Measurements from ENCODE around the gene NPC1L1. TPM values are rescaled to one million over a fixed set of nuclear protein-coding genes. Genes with fewer than 3 reads are reported as not detected.

The NPC1L1 gene
- total RNA-seq, 1 experiment from 2014 or later, result 6.5 TPM

- Mint-ChIP-seq H3K9me3 (ENCODE audit: unreplicated experiment) (no peaks in the 10 kb centered on the region), H3K36me3 (ENCODE audit: insufficient read depth, unreplicated experiment) (peaks cover 55% of the 10 kb centered on the region), H3K27ac (ENCODE audit: unreplicated experiment) (peak within 1 kb of the TSS; percentile 96), H3K4me3 (ENCODE audit: unreplicated experiment) (peak within 1 kb of the TSS; percentile 86), H3K4me1 (ENCODE audit: low read depth, unreplicated experiment) (peaks cover 7% of the 10 kb centered on the region), H3K27me3 (ENCODE audit: insufficient read depth, unreplicated experiment) (no peaks in the 10 kb centered on the region)
- CTCF ChIA-PET, result interaction anchor here (0.5 to 1.0 kb wide), 3 partner anchors 8 to 140 kb away, joined by 3 to 7 read pairs (median 4); partner anchors contain the start of gene DDX56
- POLR2A ChIA-PET, result interaction anchor here (0.7 to 2.1 kb wide), 5 partner anchors 8 to 216 kb away, joined by 3 to 26 read pairs (median 6); partner anchors contain the start of genes DDX56 and OGDH
- Histone ChIP-seq H3K9me3 (no peaks in the 10 kb centered on the region), H3K27me3 (replicated peaks; ENCODE audit: control insufficient read depth, insufficient read depth, low read length) (no peaks in the 10 kb centered on the region), H3K36me3 (ENCODE audit: control insufficient read depth, insufficient read depth, low read length) (no peaks in the 10 kb centered on the region), H3K4me3 (ENCODE audit: low read depth, low read length) (peak within 1 kb of the TSS; percentile 80), H3K4me1 (peaks cover 13% of the 10 kb centered on the region)
- no peak for TF ChIP-seq CTCF (IDR thresholded peaks at IDR 0.05; ENCODE audit: insufficient read depth in 1 of 2, low read depth in 1 of 2, low read length in 1 of 2, severe bottlenecking in 1 of 2, unreplicated experiment in 1 of 2)
- no TSS peak for BruUV-seq (replicated peaks)
- intact Hi-C loops (cut with micrococcal nuclease; ENCODE audit: unreplicated experiment), result loop anchor here (1.0 to 10.0 kb wide), 5 partner anchors 24 to 403 kb away; partner anchors contain the start of genes H2AZ2, OGDH, PPIA and ZMIZ2
- DNase-seq, result peak; percentile 99 to 100
These were observed 40.9 kb upstream of the NPC1L1 start, which contains the start of gene TMED4 for GRCh38 chr7:44581879-44582603. Gene TMED4 (minus strand): TSS chr7:44582231. CDS start chr7:44582206, 25 bp downstream.

GRCh38 chr7:44580945-44581878 lies 40.1 kb upstream of the NPC1L1 start:
- no peaks in the 10 kb centered on the region for H3K36me3 ChIP-seq (ENCODE audit: control insufficient read depth, insufficient read depth, low read length)
- peak in 1 of 2 experiments; percentile 41 for DNase-seq
- peak overlapping the region; percentile 80 for H3K4me3 ChIP-seq (ENCODE audit: low read depth, low read length)
- H3K27me3 Mint-ChIP-seq (ENCODE audit: insufficient read depth, unreplicated experiment), result no peaks in the 10 kb centered on the region
- H3K36me3 Mint-ChIP-seq (ENCODE audit: insufficient read depth, unreplicated experiment), result peaks cover 61% of the 10 kb centered on the region
- peak overlapping the region; percentile 96 for H3K27ac Mint-ChIP-seq (ENCODE audit: unreplicated experiment)
- CTCF ChIA-PET, result interaction anchor here (1.1 to 1.2 kb wide), 2 partner anchors 16 to 555 kb away, joined by 3 read pairs; no protein-coding TSS in a partner anchor
- peaks cover 7% of the 10 kb centered on the region for H3K4me1 Mint-ChIP-seq (ENCODE audit: low read depth, unreplicated experiment)
- H3K4me1 ChIP-seq, result peaks cover 13% of the 10 kb centered on the region
- no peaks in the 10 kb centered on the region for H3K27me3 ChIP-seq (replicated peaks; ENCODE audit: control insufficient read depth, insufficient read depth, low read length)
- POLR2A ChIA-PET, result interaction anchor here (0.7 to 2.1 kb wide), 3 partner anchors 7 to 25 kb away, joined by 3 to 26 read pairs (median 17); partner anchors contain the start of genes DDX56 and OGDH
- intact Hi-C loops (cut with micrococcal nuclease; ENCODE audit: unreplicated experiment), result loop anchor here (5.0 to 10.0 kb wide), 2 partner anchors 166 to 404 kb away; partner anchors contain the start of gene ZMIZ2
- H3K9me3 ChIP-seq, result no peaks in the 10 kb centered on the region
- no peak for TF ChIP-seq CTCF (IDR thresholded peaks at IDR 0.05; ENCODE audit: insufficient read depth in 1 of 2, low read depth in 1 of 2, low read length in 1 of 2, severe bottlenecking in 1 of 2, unreplicated experiment in 1 of 2)
- H3K4me3 Mint-ChIP-seq (ENCODE audit: unreplicated experiment), result peak overlapping the region; percentile 86
- no peaks in the 10 kb centered on the region for H3K9me3 Mint-ChIP-seq (ENCODE audit: unreplicated experiment)
- no TSS peak for BruUV-seq (replicated peaks)

GRCh38 chr7:44576228-44576627 lies 35.1 kb upstream of the NPC1L1 start:
- H3K9me3 ChIP-seq, result no peaks in the 10 kb centered on the region
- POLR2A ChIA-PET, result no interaction called here
- Mint-ChIP-seq H3K36me3 (ENCODE audit: insufficient read depth, unreplicated experiment) (peaks cover 90% of the 10 kb centered on the region), H3K27me3 (ENCODE audit: insufficient read depth, unreplicated experiment) (no peaks in the 10 kb centered on the region), H3K4me1 (ENCODE audit: low read depth, unreplicated experiment) (peaks cover 17% of the 10 kb centered on the region), H3K27ac (ENCODE audit: unreplicated experiment) (no peak overlapping the region), H3K4me3 (ENCODE audit: unreplicated experiment) (peak overlapping the region; percentile 14), H3K9me3 (ENCODE audit: unreplicated experiment) (no peaks in the 10 kb centered on the region)
- no peak for DNase-seq
- intact Hi-C loops (cut with micrococcal nuclease; ENCODE audit: unreplicated experiment), result no loop called here
- no TSS peak for BruUV-seq (replicated peaks)
- no peak for TF ChIP-seq CTCF (IDR thresholded peaks at IDR 0.05; ENCODE audit: insufficient read depth in 1 of 2, low read depth in 1 of 2, low read length in 1 of 2, severe bottlenecking in 1 of 2, unreplicated experiment in 1 of 2)
- CTCF ChIA-PET, result no interaction called here
- peaks cover 5% of the 10 kb centered on the region for H3K36me3 ChIP-seq (ENCODE audit: control insufficient read depth, insufficient read depth, low read length)
- peaks cover 18% of the 10 kb centered on the region for H3K4me1 ChIP-seq
- H3K4me3 ChIP-seq (ENCODE audit: low read depth, low read length), result no peak overlapping the region
- H3K27me3 ChIP-seq (replicated peaks; ENCODE audit: control insufficient read depth, insufficient read depth, low read length), result no peaks in the 10 kb centered on the region

Data from Caco-2 (cell line).